H1 (cell line): ENCODE measurements around the gene OR1K1. TPM values are rescaled to one million over a fixed set of nuclear protein-coding genes. Genes with fewer than 3 reads are reported as not detected.

Experiments used
- BACH1 ChIP-seq: IDR thresholded peaks from 2 replicates; pipeline ENCODE4 v1.6.1; 2012; ENCODE audit warnings: low read length, improper control_type of control experiment
- BCL11A ChIP-seq, 2 experiments: IDR thresholded peaks; one replicate each; pipeline ENCODE4 v1.6.1; 2011; ENCODE audit warnings: low read depth in 2 of 2, low read length in 2 of 2, mild to moderate bottlenecking in 2 of 2
- CBX8 ChIP-seq: fragments of 300-800, 300-1000 bp; sonication (generic); IDR thresholded peaks from 2 replicates; pipeline ENCODE4 v1.7.1; 2016; ENCODE audit warnings: low read depth, low read length, borderline replicate concordance
- FOSL1 ChIP-seq: IDR thresholded peaks from 2 replicates; pipeline ENCODE4 v1.6.1; 2011; ENCODE audit warnings: mild to moderate bottlenecking, low read depth, low read length, moderate library complexity; ENCODE audit not compliant: insufficient read depth
- KDM1A ChIP-seq: fragments of 200-600, 300-600 bp; sonication (generic); IDR thresholded peaks from 2 replicates; pipeline ENCODE4 v1.7.1; 2016; ENCODE audit warnings: mild to moderate bottlenecking, low read length, borderline replicate concordance
- RAD21 ChIP-seq, 2 experiments: IDR thresholded peaks in 1 of 2; conservative IDR thresholded peaks in 1 of 2; 2 replicates each; pipeline ENCODE4 v1.6.1; 2011; ENCODE audit warnings: low read depth in 2 of 2, low read length in 2 of 2, improper control_type of control experiment in 1 of 2, inconsistent platforms in 1 of 2, mild to moderate bottlenecking in 1 of 2, moderate library complexity in 1 of 2
- RBBP5 ChIP-seq: IDR thresholded peaks from 2 replicates; pipeline ENCODE4 v1.7.1; 2012; ENCODE audit warnings: low read depth, mild to moderate bottlenecking, inconsistent platforms, low read length, moderate library complexity, borderline replicate concordance
- RFX5 ChIP-seq: IDR thresholded peaks from 2 replicates; pipeline ENCODE4 v1.6.1; 2011; ENCODE audit warnings: low read depth, low read length, improper control_type of control experiment, borderline replicate concordance
- SIRT6 ChIP-seq: IDR thresholded peaks from one replicate; pipeline ENCODE4 v1.7.1; 2012; ENCODE audit warnings: low read length, inconsistent platforms
- polyA plus RNA-seq, 7 experiments: library from polyadenylated mRNA; depleted of rRNA in 3 of 7; stranded (reverse) in 5 of 7; unstranded in 2 of 7; fragments of >200 nt in 5 of 7; fragments of 200-250 nt in 2 of 7; gene quantifications; 1 replicate in 5 of 7; 2 replicates in 1 of 7; 4 replicates in 1 of 7; pipeline versions ENCODE4 v1.2.1 to v1.2.3, GENCODE V29; 2011 to 2013; ENCODE audit warnings: missing spikeins in 2 of 7, mixed read lengths in 2 of 7
- total RNA-seq: library from RNA; stranded (reverse); fragmentation: NEBNext Ultra II Directional; extraction: Animal tissue kit (Norgen Biotek cat#: 25700); gene quantifications from 2 replicates; pipeline ENCODE4 v1.2.1, GENCODE V29; 2021
- TF ChIP-seq, protein P1 (sequence below): fragments of 300-600 bp; sonication (generic); IDR thresholded peaks from 2 replicates; pipeline ENCODE4 v1.7.1; 2012; ENCODE audit warnings: low read length, moderate library complexity, mild to moderate bottlenecking, inconsistent platforms; ENCODE audit not compliant: insufficient replicate concordance

The OR1K1 gene
- total and polyA plus RNA-seq, 2 of the 8 experiments (the other 6 are each of a cell fraction or from before 2014, with no cell fraction given) = not detected

DNA sequence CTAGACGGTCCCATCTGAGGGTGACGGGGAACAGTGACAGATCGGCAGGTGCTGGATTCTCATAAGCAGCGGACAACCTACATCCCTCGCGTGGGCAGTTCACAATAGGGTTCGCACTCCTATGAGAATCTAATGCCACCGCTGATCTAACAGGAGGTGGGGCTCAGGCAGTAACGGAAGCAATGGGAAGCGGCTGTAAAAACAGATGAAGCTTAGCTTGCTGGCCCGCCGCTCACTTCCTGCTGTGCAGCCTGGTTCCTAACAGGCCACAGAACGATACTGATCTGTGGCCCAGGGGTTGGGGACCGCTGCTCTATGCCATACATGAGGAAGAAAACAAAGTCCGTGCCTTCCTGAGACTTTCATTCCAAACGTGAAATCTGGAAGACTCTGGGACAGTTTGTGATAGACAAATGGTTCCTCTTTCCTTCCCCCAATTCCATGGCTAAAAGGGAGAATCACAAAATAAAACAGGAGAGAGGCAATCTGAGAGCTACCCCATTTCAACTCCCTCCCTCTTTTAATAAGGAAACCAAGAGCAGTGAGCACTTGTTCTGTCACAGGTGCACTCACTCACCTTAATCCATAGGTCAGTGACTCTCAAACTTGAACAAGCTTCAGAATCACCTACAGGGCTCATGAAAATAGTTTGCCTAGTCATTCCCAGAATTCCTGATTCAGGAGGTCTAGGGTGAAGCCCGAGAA lies 16.4 kb downstream of the OR1K1 start (continued):
- TF ChIP-seq, protein P1, sequence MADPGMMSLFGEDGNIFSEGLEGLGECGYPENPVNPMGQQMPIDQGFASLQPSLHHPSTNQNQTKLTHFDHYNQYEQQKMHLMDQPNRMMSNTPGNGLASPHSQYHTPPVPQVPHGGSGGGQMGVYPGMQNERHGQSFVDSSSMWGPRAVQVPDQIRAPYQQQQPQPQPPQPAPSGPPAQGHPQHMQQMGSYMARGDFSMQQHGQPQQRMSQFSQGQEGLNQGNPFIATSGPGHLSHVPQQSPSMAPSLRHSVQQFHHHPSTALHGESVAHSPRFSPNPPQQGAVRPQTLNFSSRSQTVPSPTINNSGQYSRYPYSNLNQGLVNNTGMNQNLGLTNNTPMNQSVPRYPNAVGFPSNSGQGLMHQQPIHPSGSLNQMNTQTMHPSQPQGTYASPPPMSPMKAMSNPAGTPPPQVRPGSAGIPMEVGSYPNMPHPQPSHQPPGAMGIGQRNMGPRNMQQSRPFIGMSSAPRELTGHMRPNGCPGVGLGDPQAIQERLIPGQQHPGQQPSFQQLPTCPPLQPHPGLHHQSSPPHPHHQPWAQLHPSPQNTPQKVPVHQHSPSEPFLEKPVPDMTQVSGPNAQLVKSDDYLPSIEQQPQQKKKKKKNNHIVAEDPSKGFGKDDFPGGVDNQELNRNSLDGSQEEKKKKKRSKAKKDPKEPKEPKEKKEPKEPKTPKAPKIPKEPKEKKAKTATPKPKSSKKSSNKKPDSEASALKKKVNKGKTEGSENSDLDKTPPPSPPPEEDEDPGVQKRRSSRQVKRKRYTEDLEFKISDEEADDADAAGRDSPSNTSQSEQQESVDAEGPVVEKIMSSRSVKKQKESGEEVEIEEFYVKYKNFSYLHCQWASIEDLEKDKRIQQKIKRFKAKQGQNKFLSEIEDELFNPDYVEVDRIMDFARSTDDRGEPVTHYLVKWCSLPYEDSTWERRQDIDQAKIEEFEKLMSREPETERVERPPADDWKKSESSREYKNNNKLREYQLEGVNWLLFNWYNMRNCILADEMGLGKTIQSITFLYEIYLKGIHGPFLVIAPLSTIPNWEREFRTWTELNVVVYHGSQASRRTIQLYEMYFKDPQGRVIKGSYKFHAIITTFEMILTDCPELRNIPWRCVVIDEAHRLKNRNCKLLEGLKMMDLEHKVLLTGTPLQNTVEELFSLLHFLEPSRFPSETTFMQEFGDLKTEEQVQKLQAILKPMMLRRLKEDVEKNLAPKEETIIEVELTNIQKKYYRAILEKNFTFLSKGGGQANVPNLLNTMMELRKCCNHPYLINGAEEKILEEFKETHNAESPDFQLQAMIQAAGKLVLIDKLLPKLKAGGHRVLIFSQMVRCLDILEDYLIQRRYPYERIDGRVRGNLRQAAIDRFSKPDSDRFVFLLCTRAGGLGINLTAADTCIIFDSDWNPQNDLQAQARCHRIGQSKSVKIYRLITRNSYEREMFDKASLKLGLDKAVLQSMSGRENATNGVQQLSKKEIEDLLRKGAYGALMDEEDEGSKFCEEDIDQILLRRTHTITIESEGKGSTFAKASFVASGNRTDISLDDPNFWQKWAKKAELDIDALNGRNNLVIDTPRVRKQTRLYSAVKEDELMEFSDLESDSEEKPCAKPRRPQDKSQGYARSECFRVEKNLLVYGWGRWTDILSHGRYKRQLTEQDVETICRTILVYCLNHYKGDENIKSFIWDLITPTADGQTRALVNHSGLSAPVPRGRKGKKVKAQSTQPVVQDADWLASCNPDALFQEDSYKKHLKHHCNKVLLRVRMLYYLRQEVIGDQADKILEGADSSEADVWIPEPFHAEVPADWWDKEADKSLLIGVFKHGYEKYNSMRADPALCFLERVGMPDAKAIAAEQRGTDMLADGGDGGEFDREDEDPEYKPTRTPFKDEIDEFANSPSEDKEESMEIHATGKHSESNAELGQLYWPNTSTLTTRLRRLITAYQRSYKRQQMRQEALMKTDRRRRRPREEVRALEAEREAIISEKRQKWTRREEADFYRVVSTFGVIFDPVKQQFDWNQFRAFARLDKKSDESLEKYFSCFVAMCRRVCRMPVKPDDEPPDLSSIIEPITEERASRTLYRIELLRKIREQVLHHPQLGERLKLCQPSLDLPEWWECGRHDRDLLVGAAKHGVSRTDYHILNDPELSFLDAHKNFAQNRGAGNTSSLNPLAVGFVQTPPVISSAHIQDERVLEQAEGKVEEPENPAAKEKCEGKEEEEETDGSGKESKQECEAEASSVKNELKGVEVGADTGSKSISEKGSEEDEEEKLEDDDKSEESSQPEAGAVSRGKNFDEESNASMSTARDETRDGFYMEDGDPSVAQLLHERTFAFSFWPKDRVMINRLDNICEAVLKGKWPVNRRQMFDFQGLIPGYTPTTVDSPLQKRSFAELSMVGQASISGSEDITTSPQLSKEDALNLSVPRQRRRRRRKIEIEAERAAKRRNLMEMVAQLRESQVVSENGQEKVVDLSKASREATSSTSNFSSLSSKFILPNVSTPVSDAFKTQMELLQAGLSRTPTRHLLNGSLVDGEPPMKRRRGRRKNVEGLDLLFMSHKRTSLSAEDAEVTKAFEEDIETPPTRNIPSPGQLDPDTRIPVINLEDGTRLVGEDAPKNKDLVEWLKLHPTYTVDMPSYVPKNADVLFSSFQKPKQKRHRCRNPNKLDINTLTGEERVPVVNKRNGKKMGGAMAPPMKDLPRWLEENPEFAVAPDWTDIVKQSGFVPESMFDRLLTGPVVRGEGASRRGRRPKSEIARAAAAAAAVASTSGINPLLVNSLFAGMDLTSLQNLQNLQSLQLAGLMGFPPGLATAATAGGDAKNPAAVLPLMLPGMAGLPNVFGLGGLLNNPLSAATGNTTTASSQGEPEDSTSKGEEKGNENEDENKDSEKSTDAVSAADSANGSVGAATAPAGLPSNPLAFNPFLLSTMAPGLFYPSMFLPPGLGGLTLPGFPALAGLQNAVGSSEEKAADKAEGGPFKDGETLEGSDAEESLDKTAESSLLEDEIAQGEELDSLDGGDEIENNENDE = no peak
- TF ChIP-seq RFX5 = no peak
- TF ChIP-seq FOSL1 = no peak
- TF ChIP-seq RBBP5 = no peak
- no peak for TF ChIP-seq BCL11A (IDR thresholded peaks at IDR 0.05; ENCODE audit: low read depth in 2 of 2, low read length in 2 of 2)
- TF ChIP-seq SIRT6 = no peak
- TF ChIP-seq RAD21 (IDR thresholded peaks at IDR 0.05 in 1 of 2, conservative IDR thresholded peaks at IDR 0.05 in 1 of 2; ENCODE audit: low read depth in 2 of 2, low read length in 2 of 2) = no peak
- no peak for TF ChIP-seq KDM1A
- TF ChIP-seq CBX8 = no peak
- TF ChIP-seq BACH1 = no peak
